GM21390 (cell line): ENCODE data around the gene TRIM32.
A peak's percentile ranks its signal among the peaks of the same experiment; 100 is the strongest.
"Not testable (repeated sequence)": the region's sequence is repeated elsewhere in the genome, so short reads cannot be mapped to it uniquely, and the experiment has no call there.

Experiments used
- ATAC-seq: cut with Tn5 transposase; IDR thresholded peaks from one replicate; pipeline ENCODE4 v1.9.1; 2021; ENCODE audit not compliant: unreplicated experiment

TRIM32 gene

DNA sequence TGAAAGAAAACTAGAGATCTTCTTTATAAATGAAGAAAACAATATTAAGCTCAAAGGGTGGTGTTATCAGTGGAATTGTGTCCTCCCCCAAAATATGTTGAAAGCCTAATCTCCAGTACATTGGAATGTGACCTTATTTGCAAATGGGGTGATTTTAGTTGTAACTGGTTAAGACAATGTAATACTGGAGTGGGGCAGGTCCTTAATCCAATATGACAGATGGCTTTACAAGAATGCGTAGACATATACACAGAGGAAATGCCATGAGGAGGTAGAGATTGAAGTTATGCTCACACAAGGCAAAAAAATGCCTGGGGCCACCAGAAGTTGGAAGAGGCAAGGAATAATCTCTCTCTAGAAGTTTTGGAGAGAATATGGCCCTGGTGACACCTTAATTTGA, 13.7 kb upstream of the TRIM32 start:
- ATAC-seq: no peak

DNA sequence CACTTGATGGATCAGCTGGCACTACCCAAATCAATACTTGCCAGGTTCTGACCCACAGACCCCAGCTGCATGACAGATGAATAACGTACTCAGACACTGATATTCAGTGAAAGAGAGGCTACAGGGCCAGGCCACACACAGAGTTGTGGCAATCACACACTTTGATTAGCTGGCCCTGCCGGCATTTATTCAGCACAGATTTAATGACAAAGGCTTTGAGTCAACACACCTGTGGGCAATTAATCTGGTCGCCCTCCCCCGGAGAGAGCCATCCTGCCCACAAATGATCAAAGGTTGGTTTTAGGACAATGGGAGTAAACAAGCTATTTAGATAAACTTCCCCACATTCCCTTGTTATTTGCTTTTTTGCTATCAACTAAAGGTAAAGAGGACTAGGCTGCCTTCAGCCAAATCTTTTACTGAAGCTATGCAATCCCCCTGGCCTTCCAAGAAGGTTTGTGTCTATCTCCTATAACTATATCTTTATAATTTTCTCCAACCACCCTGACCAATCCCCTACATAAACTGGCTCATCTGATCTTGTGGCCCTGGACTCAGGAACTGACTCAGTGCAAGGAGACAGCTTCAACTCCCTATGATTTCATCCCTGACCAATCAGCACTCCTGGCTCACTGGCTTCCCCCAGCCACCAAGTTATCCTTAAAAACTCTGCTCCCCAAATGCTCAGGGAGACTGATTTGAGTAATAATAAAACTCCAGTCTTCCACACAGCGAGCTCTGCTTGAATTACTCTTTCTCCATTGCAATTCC, 12.7 kb upstream of the TRIM32 start:
- ATAC-seq: no peak

DNA sequence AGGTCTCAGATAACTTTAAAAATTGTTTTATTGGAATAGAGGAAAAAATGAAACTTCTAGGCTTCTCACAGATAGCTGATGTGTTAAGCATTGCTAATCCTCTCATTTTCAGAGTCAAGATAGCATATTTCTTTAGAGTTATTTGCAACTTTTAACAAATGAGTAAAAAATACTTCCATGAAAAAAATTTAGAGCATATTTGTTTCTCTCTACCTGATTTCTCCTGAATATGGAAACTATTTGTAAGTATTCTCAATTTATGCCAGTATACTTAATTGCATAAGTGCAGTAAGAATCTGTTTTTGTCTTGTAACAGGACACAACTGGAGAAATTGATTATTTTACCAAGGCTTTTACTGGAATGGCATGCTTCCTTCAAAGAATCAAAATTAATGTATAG, 3.6 kb upstream of the TRIM32 start:
- no peak for ATAC-seq

DNA sequence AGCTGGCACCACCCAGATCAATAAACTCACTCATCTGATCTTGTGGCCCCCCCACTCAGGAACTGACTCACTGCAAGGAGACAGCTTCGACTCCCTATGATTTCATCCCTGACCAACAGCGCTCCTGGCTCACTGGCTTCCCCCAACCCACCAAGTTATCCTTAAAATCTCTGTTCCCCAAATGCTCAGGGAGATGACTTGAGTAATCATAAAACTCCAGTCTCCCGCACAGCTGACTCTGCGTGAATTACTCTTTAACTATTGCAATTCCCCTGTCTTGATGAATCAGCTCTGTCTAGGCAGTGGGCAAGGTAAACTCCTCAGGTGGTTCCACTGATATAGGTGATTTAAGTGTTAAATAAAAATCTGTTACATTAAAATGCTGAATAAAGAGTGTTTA, 1.9 kb upstream of the TRIM32 start:
- no peak for ATAC-seq

DNA sequence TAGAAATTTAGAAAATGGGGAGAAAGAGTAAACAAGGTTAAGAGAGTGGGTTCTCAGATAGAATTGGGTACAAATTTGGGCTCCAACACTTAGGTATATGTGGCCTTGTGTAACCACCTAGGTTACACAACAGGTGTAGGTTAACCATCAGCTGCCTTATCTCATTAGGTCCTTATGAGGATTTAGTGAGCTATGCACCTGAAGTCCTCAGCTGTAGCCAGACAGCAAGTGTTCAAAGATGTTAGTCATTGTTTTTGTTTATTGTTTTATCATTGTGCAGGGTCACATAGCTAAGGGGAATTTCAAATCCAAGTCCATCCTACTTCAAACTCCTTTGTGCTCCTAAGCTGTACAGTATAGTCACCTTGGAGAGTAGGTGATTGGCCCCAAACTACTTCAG, 970 bp upstream of the TRIM32 start:
- no peak for ATAC-seq

DNA sequence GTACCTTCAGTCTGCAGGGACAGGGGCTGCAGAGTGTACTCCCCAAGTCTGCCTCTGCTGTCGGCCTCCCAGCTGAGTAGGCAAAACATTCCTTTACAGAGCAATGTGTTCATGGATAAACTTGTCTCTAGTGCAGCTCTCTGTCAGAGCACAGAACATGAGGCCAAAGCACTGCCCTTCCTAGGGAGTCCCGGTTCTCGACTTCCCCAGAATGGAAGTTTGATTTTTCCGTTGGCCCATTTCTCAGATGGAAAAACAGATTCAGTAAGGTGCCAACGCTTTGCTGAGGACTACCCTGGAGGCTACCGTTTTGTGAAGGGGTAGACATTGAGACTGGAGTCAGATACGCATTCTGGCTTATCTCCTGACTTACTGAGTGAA, 422 bp upstream of the TRIM32 start:
- ATAC-seq: peak; percentile 40

DNA sequence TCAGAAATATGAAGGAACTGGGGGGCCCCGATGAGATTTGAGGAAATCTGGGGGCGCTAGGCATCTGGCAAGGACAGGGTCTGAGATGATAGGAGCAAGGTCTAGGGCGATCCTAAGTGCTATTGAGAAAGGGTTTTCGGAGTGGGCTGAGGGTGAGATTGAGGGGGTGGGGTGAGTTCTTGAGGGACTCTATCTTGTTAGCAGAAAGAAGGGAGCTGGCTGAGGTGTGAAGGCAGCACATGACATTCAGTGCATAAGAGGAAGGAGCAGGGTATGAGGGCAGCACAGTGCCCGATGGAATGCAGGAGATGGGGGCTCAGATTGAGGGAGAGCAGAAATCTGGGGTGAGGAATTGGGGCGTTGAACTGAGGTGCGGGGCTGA, 640 bp downstream of the TRIM32 start:
- ATAC-seq: no peak

DNA sequence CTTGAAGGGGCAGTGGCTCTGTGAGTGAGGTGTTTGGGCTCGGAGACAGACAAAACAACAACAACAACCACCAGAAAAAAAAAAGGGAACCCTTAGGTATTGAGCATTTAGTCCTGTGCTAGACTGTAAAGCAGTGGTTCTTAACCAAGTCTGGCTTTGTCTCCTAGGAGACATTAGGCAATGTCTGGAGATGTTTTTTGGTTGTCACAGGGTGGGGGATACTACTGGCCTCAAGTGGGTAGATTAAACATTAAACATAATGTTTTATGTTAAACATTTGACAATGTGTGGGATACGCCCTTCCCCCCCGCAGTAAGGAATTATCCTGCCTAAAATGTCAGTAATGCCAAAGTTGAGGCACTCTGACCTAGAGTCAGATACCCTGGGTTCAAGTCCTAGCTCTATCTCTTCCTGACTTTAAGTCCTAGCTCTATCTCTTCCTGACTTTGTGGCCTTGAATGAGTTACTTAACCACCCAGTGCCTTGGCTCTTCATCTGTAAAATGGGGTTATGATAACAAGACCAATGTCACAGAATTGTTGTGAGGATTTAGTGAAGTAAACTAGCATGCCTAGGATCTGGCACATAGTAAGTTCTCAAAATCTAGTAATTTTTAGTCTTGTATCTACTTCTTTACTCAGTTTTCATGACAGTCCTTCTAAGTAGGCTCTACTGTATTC, 1.8 kb downstream of the TRIM32 start:
- ATAC-seq: no peak

DNA sequence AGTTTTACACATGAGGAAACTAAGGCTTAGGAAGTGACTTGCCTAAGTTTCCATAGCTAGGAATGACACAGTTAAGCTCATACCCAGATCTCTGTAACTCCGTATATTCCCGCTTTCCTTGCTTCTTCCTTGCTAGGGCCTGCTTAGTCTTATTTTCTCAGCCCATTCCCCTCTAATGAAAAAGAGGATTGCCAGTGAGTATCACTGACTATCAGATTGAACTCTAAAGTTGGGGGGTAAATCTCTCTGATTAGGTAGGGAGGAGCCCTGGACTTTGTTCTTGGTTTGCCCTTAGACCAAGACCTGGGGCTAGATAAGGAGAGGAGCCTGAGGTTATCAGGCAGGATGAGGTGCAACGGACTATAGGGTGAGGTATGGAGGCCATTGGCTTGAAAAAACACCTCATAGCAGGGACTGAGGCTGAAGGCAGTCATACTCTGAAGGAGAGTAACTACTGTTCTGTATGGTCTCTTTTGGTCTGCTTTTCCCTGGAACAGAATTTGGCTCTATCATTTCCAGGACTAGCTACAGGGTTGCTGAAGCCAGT, 2.5 kb downstream of the TRIM32 start:
- no peak for ATAC-seq

DNA sequence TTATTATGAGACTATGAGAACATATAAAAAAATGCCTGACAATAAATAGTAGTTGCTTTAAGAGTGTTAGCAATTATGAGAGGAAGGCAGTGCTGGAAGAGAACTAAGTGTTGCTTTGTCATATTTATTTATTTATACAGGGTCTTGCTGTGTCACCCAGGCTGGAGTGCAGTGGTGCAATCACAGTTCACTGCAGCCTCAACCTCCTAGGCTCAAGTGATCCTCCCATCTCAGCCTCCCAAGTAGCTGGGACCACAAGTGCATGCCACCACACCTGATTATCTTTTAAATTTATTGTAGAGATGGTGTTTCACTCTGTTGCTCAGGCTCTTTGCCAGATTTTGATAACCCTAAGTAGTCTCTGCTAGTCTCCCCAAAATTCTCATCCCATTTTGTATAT, 3.7 kb downstream of the TRIM32 start:
- not testable (repeated sequence) for ATAC-seq

DNA sequence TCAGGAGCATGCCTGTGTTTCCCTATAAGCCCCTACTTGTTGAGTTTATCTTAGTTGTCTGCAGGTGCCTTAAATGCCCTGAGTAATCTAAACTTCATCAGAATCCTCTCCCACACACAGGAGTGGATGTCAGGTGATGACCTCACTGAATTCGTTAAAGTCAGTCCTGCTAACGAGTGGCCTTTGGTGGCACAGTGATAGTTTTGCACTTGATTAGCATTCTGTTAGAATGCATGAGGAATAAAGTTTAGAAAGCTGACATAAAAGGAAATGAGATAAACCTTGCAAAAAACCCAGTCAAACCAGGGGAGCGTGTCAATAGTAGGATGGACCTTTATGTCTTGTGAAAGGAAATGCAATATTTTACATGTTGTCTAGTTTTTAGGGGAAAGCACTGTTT, 4.5 kb downstream of the TRIM32 start:
- no peak for ATAC-seq

DNA sequence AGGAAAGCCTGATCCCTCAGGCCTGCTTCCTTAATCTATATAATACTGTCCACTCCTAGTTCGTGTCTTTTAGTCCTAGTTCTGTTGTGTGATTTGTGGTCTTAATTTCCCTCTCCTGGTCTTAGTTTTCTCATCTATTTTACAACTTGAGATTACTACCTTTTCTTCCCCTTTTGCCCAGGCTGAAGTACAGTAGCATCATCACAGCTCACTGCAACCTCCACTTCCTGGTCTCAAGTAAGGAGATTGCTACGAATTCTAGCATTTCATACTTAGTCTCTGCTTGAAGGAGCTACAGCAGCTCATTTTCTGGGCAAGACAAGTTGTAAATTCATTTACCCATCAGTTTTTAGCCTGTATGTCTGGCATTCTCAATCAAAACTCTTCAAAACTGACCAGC, 5.5 kb downstream of the TRIM32 start:
- no peak for ATAC-seq

DNA sequence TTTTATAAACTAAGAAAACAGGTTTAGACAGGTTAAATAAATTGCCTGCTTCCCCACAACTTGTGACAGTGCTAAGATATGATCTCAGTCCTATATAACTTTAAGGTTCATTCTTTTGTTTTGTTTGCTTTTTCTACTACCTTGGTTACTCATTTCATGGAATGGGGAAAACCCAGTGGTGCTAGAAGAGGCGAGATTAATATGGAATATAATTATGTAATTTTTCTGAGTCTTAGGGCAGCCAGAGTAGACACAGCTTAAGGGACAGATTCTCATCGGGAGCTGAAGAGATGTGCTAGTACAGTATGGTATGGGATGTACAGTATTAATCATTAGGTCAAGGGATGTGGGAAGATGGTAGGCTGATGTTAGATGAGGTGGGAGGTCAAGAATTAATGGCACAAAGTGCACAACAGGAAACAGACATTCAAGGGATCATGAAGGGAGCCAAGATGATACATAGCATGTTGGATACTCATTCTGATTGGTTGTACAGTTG, 6.2 kb downstream of the TRIM32 start:
- ATAC-seq: no peak

DNA sequence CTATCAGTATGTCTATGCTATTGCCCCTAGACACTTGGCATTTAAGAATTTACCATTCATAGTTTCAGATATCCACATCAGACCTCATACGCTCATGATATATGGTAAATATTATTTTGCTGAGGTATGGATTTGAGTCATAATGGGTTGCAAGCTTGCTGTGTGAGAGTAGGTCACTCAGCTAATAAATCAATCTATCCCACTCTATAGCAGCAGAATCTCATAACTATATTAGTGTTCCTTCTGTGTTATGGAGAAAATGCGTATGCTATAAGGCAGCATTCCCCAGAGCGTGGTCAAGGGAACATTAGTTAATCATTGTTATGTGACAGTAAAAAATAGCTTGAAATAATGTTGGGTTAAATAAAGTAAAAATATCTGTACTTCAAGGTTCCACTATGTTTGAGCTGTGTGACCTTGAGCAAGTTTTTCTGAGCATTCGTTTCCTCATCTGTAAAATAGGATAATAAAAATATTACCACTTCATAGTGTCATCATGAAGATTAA, 7.7 kb downstream of the TRIM32 start:
- ATAC-seq: no peak

DNA sequence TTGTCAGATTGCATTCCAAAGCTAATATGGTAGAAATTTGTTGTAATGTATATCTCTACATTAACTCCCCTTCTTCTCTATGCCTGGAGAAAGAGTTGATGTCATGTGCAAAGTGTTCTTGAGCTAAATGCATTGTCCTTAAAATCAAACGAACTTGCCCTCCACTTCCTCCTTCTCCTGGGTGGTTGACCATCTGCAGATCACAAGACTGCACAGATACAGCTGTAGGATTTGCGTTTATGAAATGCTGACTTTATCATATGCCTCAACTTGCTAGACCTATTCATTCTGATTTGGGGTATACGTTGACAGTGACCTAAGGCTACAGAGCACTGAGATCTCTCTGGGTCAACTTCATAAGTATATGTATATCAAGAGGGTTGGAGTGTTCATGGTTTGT, 8.3 kb downstream of the TRIM32 start:
- ATAC-seq: no peak

DNA sequence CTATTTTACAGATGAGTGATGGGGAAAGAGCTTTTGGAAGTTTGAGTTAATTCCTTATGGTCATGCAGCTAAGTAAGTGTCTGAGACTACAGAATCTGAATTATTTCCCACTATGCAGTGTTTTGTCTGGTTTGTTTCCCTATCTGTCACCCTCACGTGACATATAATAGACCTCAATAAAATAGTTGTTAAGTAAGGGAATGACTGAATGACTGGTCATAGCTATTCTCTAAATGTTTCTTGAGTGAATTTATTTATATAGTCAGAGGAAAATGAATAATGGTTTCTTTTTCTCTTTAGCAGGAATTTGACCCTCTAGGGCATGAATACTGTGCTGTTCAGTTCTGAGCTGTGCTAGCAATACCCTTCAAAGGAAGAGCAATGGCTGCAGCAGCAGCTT, 10.3 kb downstream of the TRIM32 start:
- ATAC-seq: no peak

DNA sequence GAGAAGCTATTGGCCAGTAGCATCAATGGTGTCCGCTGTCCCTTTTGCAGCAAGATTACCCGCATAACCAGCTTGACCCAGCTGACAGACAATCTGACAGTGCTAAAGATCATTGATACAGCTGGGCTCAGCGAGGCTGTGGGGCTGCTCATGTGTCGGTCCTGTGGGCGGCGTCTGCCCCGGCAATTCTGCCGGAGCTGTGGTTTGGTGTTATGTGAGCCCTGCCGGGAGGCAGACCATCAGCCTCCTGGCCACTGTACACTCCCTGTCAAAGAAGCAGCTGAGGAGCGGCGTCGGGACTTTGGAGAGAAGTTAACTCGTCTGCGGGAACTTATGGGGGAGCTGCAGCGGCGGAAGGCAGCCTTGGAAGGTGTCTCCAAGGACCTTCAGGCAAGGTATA, 10.8 kb downstream of the TRIM32 start:
- no peak for ATAC-seq

DNA sequence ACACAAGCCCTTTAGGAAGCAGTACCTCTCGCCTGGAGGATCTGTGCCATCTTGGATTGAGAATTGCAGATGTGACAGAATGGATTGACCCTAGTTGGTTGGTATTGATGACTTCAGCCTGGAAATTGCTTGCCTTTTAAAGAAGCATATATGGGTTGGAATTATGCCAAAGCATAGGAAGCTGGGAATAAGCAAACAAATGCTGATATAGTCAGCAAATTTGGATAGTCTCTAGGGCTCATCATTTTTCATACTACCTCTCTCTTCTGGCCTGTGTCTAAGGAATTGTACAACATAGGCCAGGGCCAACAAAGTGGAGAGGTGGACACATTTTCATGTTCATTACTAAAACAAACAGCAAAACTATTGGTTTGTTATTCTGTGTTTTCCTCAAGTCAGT, 13.2 kb downstream of the TRIM32 start:
- no peak for ATAC-seq

DNA sequence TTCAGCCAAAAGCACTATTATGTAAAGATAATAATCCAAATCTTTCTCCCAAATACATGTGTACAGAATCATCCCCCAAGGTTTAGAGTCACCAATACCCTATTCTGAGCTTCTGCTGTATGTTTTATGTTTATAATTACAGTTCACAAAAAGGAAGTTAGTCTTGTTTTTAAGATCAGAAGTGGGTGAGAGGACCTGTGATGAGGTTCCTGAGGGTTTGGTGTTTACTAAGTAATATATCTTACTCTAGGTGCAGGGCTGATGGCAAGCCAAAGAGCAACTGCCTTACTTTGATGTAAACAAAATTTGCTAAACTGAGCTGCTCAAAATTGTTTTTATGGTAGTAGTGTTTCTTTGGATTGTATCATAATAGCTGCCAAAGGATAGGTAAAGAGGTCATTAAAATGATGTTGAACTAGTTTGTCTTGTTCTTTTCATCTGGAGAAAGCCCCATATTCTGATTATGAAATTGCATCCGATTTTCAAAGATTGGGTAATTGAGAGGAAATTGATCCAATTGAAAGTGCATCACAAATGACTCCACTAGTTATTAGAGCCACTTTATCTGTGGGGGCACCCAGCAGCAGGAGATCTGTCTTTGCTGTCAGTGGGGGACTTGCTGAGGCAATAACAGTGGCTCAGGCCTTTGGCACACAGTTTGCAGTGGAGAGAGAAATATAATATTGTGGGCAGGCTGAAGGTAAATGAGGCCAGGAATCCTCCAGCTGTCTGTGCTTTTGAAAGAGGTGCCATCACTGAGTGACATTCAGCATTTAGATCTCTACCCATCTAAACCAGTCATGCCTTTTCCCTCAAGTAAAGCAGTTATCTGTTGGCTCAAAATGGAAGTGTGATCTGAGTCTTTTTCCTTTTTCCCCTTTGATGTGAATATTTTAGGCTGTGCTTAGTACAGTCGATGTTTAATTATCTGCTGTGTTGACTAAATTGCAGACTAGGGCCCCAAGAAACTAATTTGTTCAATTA, 14.1 kb downstream of the TRIM32 start:
- ATAC-seq: no peak

DNA sequence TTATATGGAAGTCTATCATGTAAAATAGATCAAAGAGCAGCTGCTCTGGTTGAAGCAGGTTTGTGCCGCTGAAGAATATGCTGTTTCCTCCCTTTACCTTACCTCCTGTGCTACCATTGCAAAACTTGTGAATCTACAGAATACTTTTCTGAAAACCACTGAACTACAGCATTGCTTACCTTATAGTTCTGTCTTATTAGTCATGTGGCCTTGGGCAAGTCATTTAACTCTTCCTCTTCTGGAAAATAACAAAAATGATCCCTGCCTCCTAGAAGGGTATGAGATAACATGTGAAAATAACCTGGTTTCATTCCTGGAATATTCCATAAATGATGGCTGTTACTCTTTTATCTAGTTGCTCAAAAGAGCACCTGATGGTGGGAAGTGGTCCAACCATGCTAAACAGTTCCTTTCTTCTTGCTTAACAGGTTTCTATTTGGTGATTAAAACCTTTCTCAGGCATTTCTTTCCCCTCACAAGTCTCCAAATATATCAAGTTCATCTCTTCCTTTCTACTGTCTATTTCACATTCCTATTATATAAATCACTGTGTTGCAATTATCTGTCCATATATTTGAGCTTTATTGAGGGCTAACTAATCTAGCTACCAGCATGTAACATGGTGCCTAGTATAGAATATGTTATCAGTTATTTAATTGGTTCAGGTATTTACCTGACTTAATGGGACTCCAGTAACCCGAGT, 15.0 kb downstream of the TRIM32 start:
- no peak for ATAC-seq
